Ascending aorta (tissue), 2 donors: ENCODE results near the gene DCDC2C. TPM values are rescaled to one million over a fixed set of nuclear protein-coding genes. Genes with fewer than 3 reads are reported as not detected.

Experiments
- DNase-seq, 2 donors: peaks; one replicate each; pipeline ENCODE4 v3.0.0-alpha.2; 2019; ENCODE audit warnings: low spot score in 2 of 2
- H3K27ac ChIP-seq, 2 donors: fragments of 200-600 bp; sonication (generic); one replicate each; pipeline ENCODE4 v1.5.1; 2016 to 2017; ENCODE audit warnings: mild to moderate bottlenecking in 1 of 2
- H3K27me3 ChIP-seq: fragments of 200-600 bp; sonication (generic); one replicate; pipeline ENCODE4 v1.5.1; 2017
- H3K36me3 ChIP-seq, 2 donors: fragments of 200-600 bp; sonication (generic); one replicate each; pipeline ENCODE4 v1.5.1; 2016
- H3K4me1 ChIP-seq, 2 donors: fragments of 200-600 bp; sonication (generic); one replicate each; pipeline ENCODE4 v1.5.1; 2016 to 2017; ENCODE audit warnings: mild to moderate bottlenecking in 1 of 2
- H3K4me3 ChIP-seq, 2 donors: fragments of 200-600 bp; sonication (generic); one replicate each; pipeline ENCODE4 v1.5.1; 2016 to 2017; ENCODE audit warnings: mild to moderate bottlenecking in 1 of 2
- H3K9me3 ChIP-seq, 2 donors: fragments of 200-600 bp; sonication (generic); one replicate each; pipeline ENCODE4 v1.5.1; 2016
- intact Hi-C: fragments of 100-400 bp; cut with DNase I; formaldehyde crosslinking; loops from one replicate; pipeline ENCODE4 v1.15.1; 2023
- total RNA-seq: library from RNA; depleted of rRNA; stranded (reverse); fragments of >200 nt; gene quantifications from one replicate; pipeline ENCODE4 v1.1.0, GENCODE V29; 2016
- TF ChIP-seq, protein P1 (sequence below), 3 experiments: fragments of 200-600 bp in 2 of 3; fragments of 450-650 bp in 1 of 3; sonication (generic) in 2 of 3; IDR thresholded peaks; one replicate each; pipeline ENCODE4 v1.5.1; 2016 to 2019; ENCODE audit warnings: antibody characterized with exemption in 3 of 3, mild to moderate bottlenecking in 1 of 3, moderate library complexity in 1 of 3

Gene DCDC2C
- total RNA-seq, 1 donor from 2014 or later = 2.4 TPM

- intact Hi-C loops = loop anchor here (5.0 kb wide), 1 partner anchor 53 kb away; no protein-coding TSS in a partner anchor
- no peak overlapping the region for H3K27ac ChIP-seq
- H3K27me3 ChIP-seq = no peaks in the 10 kb centered on the region
These were observed 25.7 kb downstream of the DCDC2C start for GRCh38 chr2:3729055-3729448.

GRCh38 chr2:3729786-3730185 lies 26.4 kb downstream of the DCDC2C start:
- no peaks in the 10 kb centered on the region for H3K27me3 ChIP-seq
- intact Hi-C loops = loop anchor here (5.0 kb wide), 1 partner anchor 53 kb away; no protein-coding TSS in a partner anchor
- no peaks in the 10 kb centered on the region for H3K9me3 ChIP-seq

More at GRCh38 chr2:3729055-3729448, 25.7 kb downstream of the DCDC2C start:
- Histone ChIP-seq H3K4me1 (no peaks in the 10 kb centered on the region), H3K9me3 (no peaks in the 10 kb centered on the region), H3K4me3 (no peak overlapping the region), H3K36me3 (no peaks in the 10 kb centered on the region)
- no peak for DNase-seq
- TF ChIP-seq, protein P1, sequence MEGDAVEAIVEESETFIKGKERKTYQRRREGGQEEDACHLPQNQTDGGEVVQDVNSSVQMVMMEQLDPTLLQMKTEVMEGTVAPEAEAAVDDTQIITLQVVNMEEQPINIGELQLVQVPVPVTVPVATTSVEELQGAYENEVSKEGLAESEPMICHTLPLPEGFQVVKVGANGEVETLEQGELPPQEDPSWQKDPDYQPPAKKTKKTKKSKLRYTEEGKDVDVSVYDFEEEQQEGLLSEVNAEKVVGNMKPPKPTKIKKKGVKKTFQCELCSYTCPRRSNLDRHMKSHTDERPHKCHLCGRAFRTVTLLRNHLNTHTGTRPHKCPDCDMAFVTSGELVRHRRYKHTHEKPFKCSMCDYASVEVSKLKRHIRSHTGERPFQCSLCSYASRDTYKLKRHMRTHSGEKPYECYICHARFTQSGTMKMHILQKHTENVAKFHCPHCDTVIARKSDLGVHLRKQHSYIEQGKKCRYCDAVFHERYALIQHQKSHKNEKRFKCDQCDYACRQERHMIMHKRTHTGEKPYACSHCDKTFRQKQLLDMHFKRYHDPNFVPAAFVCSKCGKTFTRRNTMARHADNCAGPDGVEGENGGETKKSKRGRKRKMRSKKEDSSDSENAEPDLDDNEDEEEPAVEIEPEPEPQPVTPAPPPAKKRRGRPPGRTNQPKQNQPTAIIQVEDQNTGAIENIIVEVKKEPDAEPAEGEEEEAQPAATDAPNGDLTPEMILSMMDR (IDR thresholded peaks at IDR 0.05) = no peak

DNA sequence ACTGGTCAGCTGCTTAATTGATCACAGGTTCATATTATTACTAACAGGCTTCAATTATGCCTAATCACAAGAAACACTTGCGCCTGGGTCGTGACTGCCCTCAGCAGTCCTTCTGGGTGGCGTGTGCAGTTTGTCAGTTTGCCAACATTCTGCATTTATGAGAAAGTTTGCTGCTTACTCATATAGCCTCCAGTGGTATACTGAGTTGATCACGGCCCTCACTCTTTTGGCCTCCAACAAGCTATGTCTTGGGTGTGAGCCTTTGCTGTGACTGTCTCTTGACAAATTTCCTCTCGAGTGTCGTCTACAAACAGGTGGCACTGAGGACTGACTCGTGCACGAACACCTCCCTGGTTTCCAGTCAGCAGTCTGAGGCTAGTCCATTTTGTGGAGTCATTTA lies 27.3 kb downstream of the DCDC2C start:
- intact Hi-C loops = no loop called here
- Histone ChIP-seq H3K27ac (no peak overlapping the region), H3K4me1 (no peaks in the 10 kb centered on the region), H3K36me3 (no peaks in the 10 kb centered on the region), H3K4me3 (no peak overlapping the region), H3K27me3 (no peaks in the 10 kb centered on the region), H3K9me3 (no peaks in the 10 kb centered on the region)
- TF ChIP-seq, protein P1 (IDR thresholded peaks at IDR 0.05) = no peak
- no peak for DNase-seq

More at GRCh38 chr2:3729786-3730185, 26.4 kb downstream of the DCDC2C start:
- TF ChIP-seq, protein P1 (IDR thresholded peaks at IDR 0.05) = no peak
- Histone ChIP-seq H3K4me1 (no peaks in the 10 kb centered on the region), H3K36me3 (no peaks in the 10 kb centered on the region), H3K27ac (no peak overlapping the region), H3K4me3 (no peak overlapping the region)
- no peak for DNase-seq

GRCh38 chr2:3731829-3732228 lies 28.5 kb downstream of the DCDC2C start:
- TF ChIP-seq, protein P1 (IDR thresholded peaks at IDR 0.05) = no peak
- Histone ChIP-seq H3K36me3 (no peaks in the 10 kb centered on the region), H3K4me3 (no peak overlapping the region), H3K4me1 (no peaks in the 10 kb centered on the region), H3K27me3 (no peaks in the 10 kb centered on the region), H3K27ac (no peak overlapping the region), H3K9me3 (no peaks in the 10 kb centered on the region)
- no peak for DNase-seq
- intact Hi-C loops = no loop called here

- intact Hi-C loops = no loop called here
These were observed 32.7 kb downstream of the DCDC2C start for GRCh38 chr2:3736112-3736511.

More at GRCh38 chr2:3736112-3736511, 32.7 kb downstream of the DCDC2C start:
- Histone ChIP-seq H3K36me3 (no peaks in the 10 kb centered on the region), H3K4me3 (no peak overlapping the region), H3K27me3 (no peaks in the 10 kb centered on the region), H3K4me1 (no peaks in the 10 kb centered on the region), H3K9me3 (no peaks in the 10 kb centered on the region), H3K27ac (no peak overlapping the region)
- DNase-seq = no peak
- TF ChIP-seq, protein P1 (IDR thresholded peaks at IDR 0.05) = no peak
